ENCODE data around the gene SLC22A2.
"Not testable (repeated sequence)": the region's sequence is repeated elsewhere in the genome, so short reads cannot be mapped to it uniquely, and the experiment has no call there.

SLC22A2 gene

GRCh38 chr6:160258346-160259142 is at the start of gene SLC22A2:
Gene SLC22A2 (minus strand): TSS chr6:160258821. CDS start chr6:160258757, 64 bp downstream.
- Histone ChIP-seq H3K27ac (no peak within 1 kb of the TSS), H3K9me3 (no peaks in the 10 kb centered on the region), H3K27me3 (no peaks in the 10 kb centered on the region), H3K36me3 (no peaks in the 10 kb centered on the region), H3K4me1 (no peaks in the 10 kb centered on the region), H3K4me3 (no peak within 1 kb of the TSS)
- intact Hi-C loops (cut with DNase I; ENCODE audit: low total_unique reads) = no loop called here
- DNase-seq = peak in 1 of 2 donors; percentile 61
- TF ChIP-seq CTCF (IDR thresholded peaks at IDR 0.05) = no peak

DNA sequence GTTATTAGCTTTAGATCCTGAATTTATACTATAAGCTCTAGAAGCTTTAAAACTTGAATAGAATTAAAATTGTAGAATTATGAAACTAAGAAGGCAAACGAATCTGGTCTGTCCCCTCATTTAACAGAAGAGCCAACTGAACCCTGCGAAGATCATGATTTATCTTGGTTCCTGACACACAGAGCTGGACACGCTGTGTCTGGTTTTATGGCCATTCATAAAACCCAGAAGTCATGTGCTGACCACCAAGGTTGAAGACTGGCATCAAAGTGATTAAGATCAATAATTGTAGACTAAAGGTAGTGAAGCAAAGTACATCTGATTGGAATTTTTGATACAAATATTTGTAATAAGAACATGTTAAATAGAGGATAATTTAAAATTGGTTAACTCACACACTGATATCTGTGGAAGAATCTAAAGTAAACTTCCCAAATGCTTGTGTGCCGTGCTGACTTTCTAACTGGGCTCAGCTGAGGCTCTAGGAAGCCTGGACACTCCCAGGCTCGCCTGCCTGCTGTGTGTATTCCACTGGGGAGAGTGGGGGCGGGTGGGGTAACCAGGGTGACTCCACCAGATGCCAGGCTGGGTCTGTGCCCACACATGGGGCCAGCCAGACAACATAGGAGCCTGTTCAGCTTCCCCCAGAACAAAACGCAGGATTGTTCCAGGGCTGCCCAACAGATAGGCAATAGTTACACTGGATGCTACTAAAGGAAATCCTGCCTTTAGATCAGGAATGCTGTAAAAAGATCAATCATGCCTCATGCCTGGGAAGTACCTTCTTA is 47.5 kb upstream of the SLC22A2 start:
- peaks cover 0 to 14% (median 0%) of the 10 kb centered on the region in 3 donors for H3K9me3 ChIP-seq
- peaks cover 0 to 5% (median 0%) of the 10 kb centered on the region in 4 donors for H3K4me1 ChIP-seq
- peaks cover 0 to 7% (median 0%) of the 10 kb centered on the region in 3 donors for H3K36me3 ChIP-seq
- no peak for TF ChIP-seq CTCF (IDR thresholded peaks at IDR 0.05)
- intact Hi-C loops (cut with DNase I; ENCODE audit: low total_unique reads) = no loop called here
- no peaks in the 10 kb centered on the region for H3K27me3 ChIP-seq
- H3K27ac ChIP-seq = no peak overlapping the region
- DNase-seq = no peak
- H3K4me3 ChIP-seq = no peak overlapping the region

DNA sequence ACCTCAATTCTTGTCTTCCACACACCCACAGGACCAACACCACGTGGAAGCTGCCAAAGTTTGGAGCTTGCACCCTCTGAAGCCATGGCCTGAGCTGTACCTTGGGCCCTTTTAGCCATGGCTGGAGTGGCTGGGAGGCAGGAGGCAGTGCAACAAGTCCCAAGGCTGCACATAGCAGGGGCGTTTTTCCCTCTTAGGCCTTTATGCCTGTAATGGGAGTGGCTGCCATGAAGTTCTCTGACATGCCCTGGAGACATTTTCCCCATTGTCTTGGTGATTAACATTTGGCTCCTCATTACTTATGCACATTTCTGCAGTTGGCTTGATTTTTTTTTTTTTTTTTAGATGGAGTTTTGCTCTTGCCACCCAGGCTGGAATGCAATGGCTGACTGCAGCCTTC is 45.2 kb upstream of the SLC22A2 start:
- Histone ChIP-seq H3K27me3 (no peaks in the 10 kb centered on the region), H3K9me3 (no peaks in the 10 kb centered on the region), H3K4me1 (peaks cover 0 to 20% (median 0%) of the 10 kb centered on the region in 4 donors), H3K27ac (no peak overlapping the region), H3K36me3 (no peaks in the 10 kb centered on the region), H3K4me3 (no peak overlapping the region)
- intact Hi-C loops (cut with DNase I; ENCODE audit: low total_unique reads) = no loop called here
- no peak for DNase-seq
- no peak for TF ChIP-seq CTCF (IDR thresholded peaks at IDR 0.05)

- H3K27ac ChIP-seq; intact Hi-C loops (cut with DNase I; ENCODE audit: low total_unique reads); H3K36me3 ChIP-seq; H3K4me3 ChIP-seq; DNase-seq; H3K27me3 ChIP-seq; H3K9me3 ChIP-seq: not testable (repeated sequence)
- peaks cover 0 to 29% (median 1%) of the 10 kb centered on the region in 4 donors for H3K4me1 ChIP-seq
These were observed 43.9 kb upstream of the SLC22A2 start for GRCh38 chr6:160302431-160303082.

DNA sequence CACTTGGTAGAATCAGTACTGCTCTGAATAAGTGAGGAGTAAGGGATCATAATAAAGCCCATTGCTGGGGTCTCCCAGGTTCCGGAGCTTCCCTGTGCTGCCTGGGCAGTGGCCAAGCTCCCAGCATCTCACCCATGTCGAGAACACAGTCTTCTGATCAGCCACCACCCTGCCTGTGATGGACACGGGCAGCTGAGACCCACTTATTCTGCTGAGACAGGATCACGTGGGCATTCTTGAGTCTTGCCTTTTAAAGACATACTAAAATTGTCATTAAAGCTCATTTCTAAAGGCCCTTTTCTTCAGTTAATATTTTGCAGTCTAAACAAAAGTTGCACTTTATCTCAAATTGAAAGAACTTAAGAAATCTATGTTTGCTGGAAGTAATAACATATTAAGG is 42.7 kb upstream of the SLC22A2 start:
- peak overlapping the region; percentile 20 to 32 for H3K27ac ChIP-seq
- H3K4me3 ChIP-seq = no peak overlapping the region
- TF ChIP-seq CTCF (IDR thresholded peaks at IDR 0.05) = no peak
- intact Hi-C loops (cut with DNase I; ENCODE audit: low total_unique reads) = no loop called here
- no peaks in the 10 kb centered on the region for H3K27me3 ChIP-seq
- no peaks in the 10 kb centered on the region for H3K9me3 ChIP-seq
- no peaks in the 10 kb centered on the region for H3K36me3 ChIP-seq
- peaks cover 0 to 29% (median 1%) of the 10 kb centered on the region in 4 donors for H3K4me1 ChIP-seq
- no peak for DNase-seq
